MM.1S (cell line): ENCODE results near the gene BMP2K.

Source experiments
- EZH2phosphoT487 ChIP-seq: fragments of 300-600 bp; sonication (generic); IDR thresholded peaks from 2 replicates; pipeline ENCODE4 v1.6.1; 2018; ENCODE audit warnings: antibody characterized with exemption, low read length
- TF ChIP-seq, protein P1 (sequence below): fragments of 300-600 bp; sonication (generic); IDR thresholded peaks from 2 replicates; pipeline ENCODE4 v1.5.1; 2016; ENCODE audit warnings: antibody characterized with exemption, low read length, mixed read lengths

DNA sequence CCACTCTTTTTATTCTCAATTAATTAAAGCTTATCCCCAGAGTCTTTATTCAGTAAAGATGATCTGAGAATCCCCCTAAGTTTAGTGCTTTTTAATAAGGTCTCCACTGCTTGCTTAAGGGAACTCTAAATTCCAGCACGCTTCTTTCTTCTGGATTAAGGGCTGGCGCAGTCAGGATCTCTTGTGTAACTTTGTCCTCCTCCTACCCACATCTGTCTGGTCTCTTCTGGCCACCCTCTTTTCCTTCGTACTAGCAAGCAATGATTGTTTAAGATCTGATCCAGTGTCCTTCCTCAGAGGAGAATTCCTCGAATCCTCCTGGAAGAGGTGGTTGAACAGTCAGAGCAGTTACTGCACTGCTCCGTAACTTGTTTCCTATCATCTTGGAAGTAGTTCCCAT lies 177.1 kb downstream of the BMP2K start:
- TF ChIP-seq, protein P1, sequence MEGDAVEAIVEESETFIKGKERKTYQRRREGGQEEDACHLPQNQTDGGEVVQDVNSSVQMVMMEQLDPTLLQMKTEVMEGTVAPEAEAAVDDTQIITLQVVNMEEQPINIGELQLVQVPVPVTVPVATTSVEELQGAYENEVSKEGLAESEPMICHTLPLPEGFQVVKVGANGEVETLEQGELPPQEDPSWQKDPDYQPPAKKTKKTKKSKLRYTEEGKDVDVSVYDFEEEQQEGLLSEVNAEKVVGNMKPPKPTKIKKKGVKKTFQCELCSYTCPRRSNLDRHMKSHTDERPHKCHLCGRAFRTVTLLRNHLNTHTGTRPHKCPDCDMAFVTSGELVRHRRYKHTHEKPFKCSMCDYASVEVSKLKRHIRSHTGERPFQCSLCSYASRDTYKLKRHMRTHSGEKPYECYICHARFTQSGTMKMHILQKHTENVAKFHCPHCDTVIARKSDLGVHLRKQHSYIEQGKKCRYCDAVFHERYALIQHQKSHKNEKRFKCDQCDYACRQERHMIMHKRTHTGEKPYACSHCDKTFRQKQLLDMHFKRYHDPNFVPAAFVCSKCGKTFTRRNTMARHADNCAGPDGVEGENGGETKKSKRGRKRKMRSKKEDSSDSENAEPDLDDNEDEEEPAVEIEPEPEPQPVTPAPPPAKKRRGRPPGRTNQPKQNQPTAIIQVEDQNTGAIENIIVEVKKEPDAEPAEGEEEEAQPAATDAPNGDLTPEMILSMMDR, result no peak
- no peak for TF ChIP-seq EZH2phosphoT487
